ENCODE data around the gene GAA. TPM values are rescaled to one million over a fixed set of nuclear protein-coding genes. Genes with fewer than 3 reads are reported as not detected.

The GAA gene
- total and polyA plus RNA-seq, 2 of the 13 experiments (the other 11 are each of a cell fraction or from before 2014, with no cell fraction given): 21.6 to 36.4 TPM

- TF ChIP-seq ZNF782 (CRISPR knock-in tag; IDR thresholded peaks at IDR 0.05; ENCODE audit: borderline replicate concordance) (no peak), ZNF430 (CRISPR knock-in tag; IDR thresholded peaks at IDR 0.05) (no peak), PCBP1 (IDR thresholded peaks at IDR 0.05; ENCODE audit: borderline replicate concordance, low read depth, low read length) (0 out of 2 replicates have a peak, but pooled peaks have one; percentile 51), SNAI1 (CRISPR knock-in tag; IDR thresholded peaks at IDR 0.05; ENCODE audit: borderline replicate concordance) (no peak)
Measured at GRCh38 chr17:80064696-80065095, 36.7 kb upstream of the GAA start (continued).

GRCh38 chr17:80065478-80066170 is 35.8 kb upstream of the GAA start:
- DNase-seq (ENCODE audit: low spot score): no peak
- Histone ChIP-seq H3K4me1 (ENCODE audit: insufficient read depth, low read length) (peaks cover 52% of the 10 kb centered on the region), H3K4me2 (ENCODE audit: low read depth, low read length) (no peak overlapping the region), H3K79me2 (ENCODE audit: insufficient read depth, low read length) (no peaks in the 10 kb centered on the region), H3K27me3 (ENCODE audit: control insufficient read depth in 1 of 2, insufficient read depth in 2 of 2, low read length in 2 of 2) (no peaks in the 10 kb centered on the region), H4K20me1 (ENCODE audit: insufficient read depth, low read length) (no peaks in the 10 kb centered on the region), H2AFZ (ENCODE audit: low read length) (no peak overlapping the region), H3K4me3 (replicated peaks in 1 of 3; ENCODE audit: insufficient read depth in 1 of 3, low read depth in 2 of 3, low read length in 3 of 3) (no peak overlapping the region), H3K9ac (ENCODE audit: insufficient read depth, low read depth, low read length) (no peak overlapping the region), H3K36me3 (replicated peaks in 1 of 2; ENCODE audit: control insufficient read depth in 1 of 2, insufficient read depth in 2 of 2, low read length in 2 of 2) (no peaks in the 10 kb centered on the region), H3K9me3 (ENCODE audit: low read length) (no peaks in the 10 kb centered on the region), H3K27ac (ENCODE audit: extremely low read length, insufficient read depth, low read length) (no peak overlapping the region)
- POLR2A ChIA-PET: no interaction called here
- FAIRE-seq: no peak
- in situ Hi-C loops (cut with HindIII; ENCODE audit: extremely low pct_ligation_motif_present, low pct_unique_long_range_greater_than_20kb): no loop called here
- WGBS (ENCODE audit: low lambda C conversion rate): 79% methylated on average over 31 of the region's 32 CpGs
- intact Hi-C loops (cut with micrococcal nuclease; ENCODE audit: unreplicated experiment): no loop called here
- CTCF ChIA-PET (ENCODE audit: low intra/inter-chr PET ratio, low total read pairs): no interaction called here
- BruUV-seq (replicated peaks): no TSS peak
- peak; percentile 8; the same call in 1 of the 3 replicates for ATAC-seq
- TF ChIP-seq TBX3 (IDR thresholded peaks at IDR 0.05; ENCODE audit: borderline replicate concordance): no peak
- TF ChIP-seq ZNF354B (CRISPR knock-in tag; IDR thresholded peaks at IDR 0.05): no peak
- TF ChIP-seq THRA (CRISPR knock-in tag; IDR thresholded peaks at IDR 0.05; ENCODE audit: borderline replicate concordance): no peak
- TF ChIP-seq GABPB1 (CRISPR knock-in tag; IDR thresholded peaks at IDR 0.05): 0 out of 2 replicates have a peak, but pooled peaks have one; percentile 10
- peak; percentile 58; the same call in 1 of the 2 replicates for TF ChIP-seq ZBTB38 (CRISPR knock-in tag; IDR thresholded peaks at IDR 0.05)
- TF ChIP-seq NRL (CRISPR knock-in tag; IDR thresholded peaks at IDR 0.05; ENCODE audit: borderline replicate concordance): no peak
- no peak for TF ChIP-seq ZNF235 (CRISPR knock-in tag; IDR thresholded peaks at IDR 0.05; ENCODE audit: borderline replicate concordance)
- TF ChIP-seq BRCA1 (CRISPR knock-in tag; IDR thresholded peaks at IDR 0.05): no peak
- TF ChIP-seq ZBTB33 (CRISPR knock-in tag; IDR thresholded peaks at IDR 0.05): peak; percentile 98
- no peak for TF ChIP-seq KLF12 (CRISPR knock-in tag; IDR thresholded peaks at IDR 0.05; ENCODE audit: borderline replicate concordance)
- TF ChIP-seq PRPF4 (IDR thresholded peaks at IDR 0.05; ENCODE audit: low read depth, low read length, poor library complexity, severe bottlenecking): peak; percentile 27
- no peak for TF ChIP-seq ADNP (CRISPR knock-in tag; IDR thresholded peaks at IDR 0.05)
- TF ChIP-seq GZF1 (CRISPR knock-in tag; IDR thresholded peaks at IDR 0.05): no peak

All from HepG2 (cell line).